ENCODE measurements around the gene SLFN14. TPM values are rescaled to one million over a fixed set of nuclear protein-coding genes. Genes with fewer than 3 reads are reported as not detected.
A peak's percentile ranks its signal among the peaks of the same experiment; 100 is the strongest.

The SLFN14 gene
- total RNA-seq, 4 donors from 2014 or later = not detected

DNA sequence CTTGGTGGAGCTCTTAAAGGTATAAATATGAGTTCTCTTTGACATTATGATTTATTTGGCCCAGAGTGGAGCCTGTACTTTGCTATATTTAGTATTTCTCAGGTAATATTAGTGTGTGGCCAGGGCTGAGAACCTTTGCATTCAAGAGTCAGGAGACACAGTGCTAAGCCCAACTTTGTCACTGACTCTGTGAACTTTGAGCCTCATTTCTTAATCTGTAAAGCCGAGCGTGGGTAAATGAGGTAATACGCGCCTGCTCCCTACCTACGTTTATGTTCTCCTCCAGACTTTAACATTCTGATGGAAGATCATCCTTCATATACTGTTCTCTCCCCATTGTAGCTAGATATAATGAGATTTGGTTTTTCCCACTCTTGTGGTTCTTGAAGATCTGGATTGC is 37.0 kb upstream of the SLFN14 start:
- no peak for TF ChIP-seq POLR2A (IDR thresholded peaks at IDR 0.05)
- peaks cover 0 to 77% (median 0%) of the 10 kb centered on the region in 3 donors for H3K36me3 ChIP-seq
- H3K4me3 ChIP-seq = no peak overlapping the region
- no peaks in the 10 kb centered on the region for H3K27me3 ChIP-seq
- no peaks in the 10 kb centered on the region for H3K4me1 ChIP-seq
- H3K9me3 ChIP-seq = no peaks in the 10 kb centered on the region
- DNase-seq = no peak
- H3K27ac ChIP-seq = no peak overlapping the region

DNA sequence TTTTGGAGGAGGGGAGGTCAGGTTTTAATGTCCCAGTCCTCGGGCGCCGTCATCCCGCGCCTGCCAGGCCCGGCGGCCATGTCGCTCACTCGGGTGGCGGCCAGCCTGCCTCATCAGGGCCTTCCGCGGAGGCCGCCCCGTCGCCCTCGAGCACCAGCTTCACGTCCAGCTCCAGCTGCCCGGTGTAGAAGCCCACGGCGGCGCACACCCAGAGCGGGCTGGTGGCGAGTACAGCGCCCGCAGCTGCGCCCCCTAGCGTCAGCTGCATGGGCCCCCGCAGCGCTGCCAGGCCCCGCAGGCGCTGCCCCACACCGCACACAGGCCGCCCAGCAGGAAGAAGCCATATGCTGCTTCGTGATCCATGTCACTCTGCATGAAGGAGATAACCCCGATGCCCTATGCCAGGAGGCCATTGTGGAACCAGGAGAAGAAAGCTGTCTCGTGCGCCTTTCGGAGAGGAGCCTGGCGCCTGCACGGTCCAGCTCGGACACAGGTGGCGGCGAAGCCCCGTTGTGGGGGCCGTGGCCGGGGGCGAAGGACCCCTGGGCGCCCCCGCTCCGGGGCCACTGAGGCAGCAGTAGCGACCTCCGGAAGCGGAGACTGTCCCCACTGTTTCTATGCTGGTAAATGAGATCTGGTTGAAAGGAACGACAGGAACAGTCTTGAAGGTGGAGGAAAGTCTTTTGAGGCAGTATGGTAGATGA is 36.1 kb upstream of the SLFN14 start:
- H3K27me3 ChIP-seq = no peaks in the 10 kb centered on the region
- peaks cover 0 to 68% (median 0%) of the 10 kb centered on the region in 3 donors for H3K36me3 ChIP-seq
- no peak overlapping the region for H3K4me3 ChIP-seq
- DNase-seq = no peak
- no peak overlapping the region for H3K27ac ChIP-seq
- no peaks in the 10 kb centered on the region for H3K9me3 ChIP-seq
- TF ChIP-seq POLR2A (IDR thresholded peaks at IDR 0.05) = no peak
- TF ChIP-seq, protein P1, sequence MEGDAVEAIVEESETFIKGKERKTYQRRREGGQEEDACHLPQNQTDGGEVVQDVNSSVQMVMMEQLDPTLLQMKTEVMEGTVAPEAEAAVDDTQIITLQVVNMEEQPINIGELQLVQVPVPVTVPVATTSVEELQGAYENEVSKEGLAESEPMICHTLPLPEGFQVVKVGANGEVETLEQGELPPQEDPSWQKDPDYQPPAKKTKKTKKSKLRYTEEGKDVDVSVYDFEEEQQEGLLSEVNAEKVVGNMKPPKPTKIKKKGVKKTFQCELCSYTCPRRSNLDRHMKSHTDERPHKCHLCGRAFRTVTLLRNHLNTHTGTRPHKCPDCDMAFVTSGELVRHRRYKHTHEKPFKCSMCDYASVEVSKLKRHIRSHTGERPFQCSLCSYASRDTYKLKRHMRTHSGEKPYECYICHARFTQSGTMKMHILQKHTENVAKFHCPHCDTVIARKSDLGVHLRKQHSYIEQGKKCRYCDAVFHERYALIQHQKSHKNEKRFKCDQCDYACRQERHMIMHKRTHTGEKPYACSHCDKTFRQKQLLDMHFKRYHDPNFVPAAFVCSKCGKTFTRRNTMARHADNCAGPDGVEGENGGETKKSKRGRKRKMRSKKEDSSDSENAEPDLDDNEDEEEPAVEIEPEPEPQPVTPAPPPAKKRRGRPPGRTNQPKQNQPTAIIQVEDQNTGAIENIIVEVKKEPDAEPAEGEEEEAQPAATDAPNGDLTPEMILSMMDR (IDR thresholded peaks at IDR 0.05) = no peak
- H3K4me1 ChIP-seq = no peaks in the 10 kb centered on the region

DNA sequence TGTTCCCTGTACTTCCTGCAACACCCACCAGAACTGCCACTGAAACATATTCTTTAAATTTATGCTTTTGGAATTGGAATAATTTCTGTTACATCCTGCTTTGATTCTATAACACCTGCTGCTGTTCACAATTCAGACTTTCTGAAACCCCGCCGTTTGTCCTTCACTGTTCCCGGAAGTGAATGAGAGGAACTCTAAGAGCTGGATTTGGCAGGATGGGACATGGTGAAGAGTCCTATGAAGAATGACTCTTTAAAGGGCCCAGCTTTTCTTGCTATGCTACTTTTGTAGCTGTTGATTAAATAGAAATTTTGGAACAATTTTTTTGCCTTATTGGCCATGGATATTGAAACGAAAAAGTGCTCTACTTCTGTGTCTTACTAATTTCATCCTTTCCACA is 35.5 kb upstream of the SLFN14 start:
- Histone ChIP-seq H3K4me1 (no peaks in the 10 kb centered on the region), H3K27me3 (no peaks in the 10 kb centered on the region), H3K27ac (no peak overlapping the region), H3K36me3 (peaks cover 0 to 61% (median 0%) of the 10 kb centered on the region in 3 donors), H3K4me3 (no peak overlapping the region), H3K9me3 (no peaks in the 10 kb centered on the region)
- no peak for TF ChIP-seq POLR2A (IDR thresholded peaks at IDR 0.05)
- TF ChIP-seq, protein P1 (IDR thresholded peaks at IDR 0.05) = no peak
- no peak for DNase-seq

DNA sequence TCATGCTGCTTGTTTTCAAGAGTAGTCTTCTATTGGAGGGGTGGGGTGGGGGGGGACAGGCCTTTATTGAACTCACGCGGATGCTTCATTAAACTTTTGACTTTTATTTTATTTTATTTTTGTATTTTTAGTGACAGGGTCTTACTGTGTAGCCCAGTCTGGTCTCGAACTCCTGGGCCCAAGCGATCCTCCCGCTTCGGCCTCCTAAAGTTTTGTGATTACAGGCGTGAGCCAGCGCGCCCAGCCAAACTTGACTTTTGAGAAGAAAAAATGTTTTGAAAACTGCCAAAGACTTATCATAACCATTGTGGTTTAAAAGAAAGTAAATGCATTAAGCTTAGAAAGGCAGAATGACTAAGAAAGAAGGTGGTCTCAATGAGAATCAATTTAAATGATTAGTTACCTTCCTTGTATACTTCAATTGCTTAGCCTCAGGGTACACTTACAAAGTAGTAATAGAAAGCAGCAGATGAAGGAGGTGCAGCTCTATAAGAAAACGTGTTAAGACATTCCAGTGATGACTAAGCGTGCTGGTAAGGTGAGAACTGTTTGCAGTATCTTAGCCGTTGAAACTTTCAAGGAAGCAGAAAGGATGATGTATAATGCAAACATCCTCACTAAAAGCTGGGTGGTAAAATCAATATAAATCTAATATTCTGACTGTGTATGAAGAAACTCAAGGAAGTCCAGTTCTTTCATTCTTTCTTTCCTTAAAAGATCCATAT is 27.7 kb upstream of the SLFN14 start:
- no peaks in the 10 kb centered on the region for H3K36me3 ChIP-seq
- peaks cover 0 to 17% (median 6%) of the 10 kb centered on the region in 4 donors for H3K4me1 ChIP-seq
- no peak for TF ChIP-seq POLR2A (IDR thresholded peaks at IDR 0.05)
- TF ChIP-seq, protein P1 (IDR thresholded peaks at IDR 0.05) = no peak
- peak overlapping the region in 2 of 4 donors; percentile 90 to 92 for H3K27ac ChIP-seq
- DNase-seq = no peak
- peak overlapping the region; percentile 69 to 91 (median 78) for H3K4me3 ChIP-seq
- no peaks in the 10 kb centered on the region for H3K9me3 ChIP-seq
- H3K27me3 ChIP-seq = no peaks in the 10 kb centered on the region

DNA sequence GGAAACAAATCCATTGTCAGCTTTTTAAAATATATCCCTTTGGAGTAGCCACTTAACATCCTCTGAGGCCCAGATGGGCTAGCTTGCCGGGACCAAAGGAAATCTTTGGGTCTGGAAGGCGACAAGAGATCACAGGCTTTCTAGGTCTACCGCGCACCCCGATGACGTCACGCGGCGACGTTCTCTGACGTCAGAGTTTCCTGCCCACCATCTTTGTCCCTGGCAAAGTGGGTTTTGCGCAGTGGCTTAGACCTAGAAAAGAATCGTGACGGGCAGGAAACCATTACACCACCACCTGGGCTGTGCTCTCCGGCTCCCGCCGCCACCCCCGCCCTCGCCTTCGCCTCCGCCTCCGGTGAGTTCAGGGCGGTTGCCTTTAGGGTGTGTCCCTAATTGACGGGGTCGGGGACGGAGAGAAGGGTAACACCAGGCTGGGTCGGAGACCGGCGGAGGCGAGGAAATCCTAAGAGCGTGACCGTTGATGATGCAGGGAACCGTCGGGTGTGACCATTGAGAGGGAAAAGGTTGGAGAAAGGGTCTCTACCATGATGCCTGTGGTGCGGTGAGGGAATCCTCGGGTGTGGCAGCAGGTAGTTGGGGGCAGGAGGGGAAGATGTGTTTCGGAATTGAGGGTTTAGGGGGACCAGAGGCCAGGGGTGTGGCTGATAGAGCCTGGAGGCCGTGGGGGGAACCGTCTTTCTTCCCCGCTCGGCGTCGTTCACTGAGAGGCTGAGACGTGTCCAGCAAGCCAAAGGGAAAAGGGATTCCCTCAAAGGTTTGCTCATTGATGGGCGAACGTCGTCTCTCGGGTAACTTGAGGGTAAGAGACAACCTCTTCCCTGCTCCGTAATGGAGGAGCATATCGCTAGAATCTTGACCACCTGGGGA is 26.7 kb upstream of the SLFN14 start, which contains the start of gene AP2B1:
TSS of gene AP2B1 (plus strand) at position 249 of the 888 bp plus-strand sequence. CDS start 6,709 bp downstream, outside the sequence.
- Histone ChIP-seq H3K9me3 (no peaks in the 10 kb centered on the region), H3K27me3 (no peaks in the 10 kb centered on the region), H3K27ac (peak within 1 kb of the TSS; percentile 85 to 98 (median 91)), H3K4me3 (peak within 1 kb of the TSS; percentile 69 to 91 (median 78)), H3K4me1 (peaks cover 0 to 17% (median 6%) of the 10 kb centered on the region in 4 donors), H3K36me3 (no peaks in the 10 kb centered on the region)
- peak; percentile 88 to 97 (median 96) for DNase-seq
- TF ChIP-seq POLR2A (IDR thresholded peaks at IDR 0.05) = peak in 1 of 2 donors; percentile 37
- TF ChIP-seq, protein P1 (IDR thresholded peaks at IDR 0.05) = peak in 3 of 6 experiments; percentile 2 to 12 (median 10)
